Activated CD8-positive, alpha-beta memory T cell treated with anti-CD3 and anti-CD28 coated beads for 36 hours (primary cell): ENCODE results near the gene CNTN5. TPM values are rescaled to one million over a fixed set of nuclear protein-coding genes. Genes with fewer than 3 reads are reported as not detected.

Experiments
- CTCF ChIA-PET: fragments of 350-600 bp; sonication (Branson Sonifier 250); formaldehyde crosslinking; loops from one replicate; lab custom pipeline; 2021; ENCODE audit warnings: antibody characterized with exemption; lab: Charles Lee
- POLR2A ChIA-PET: fragments of 350-600 bp; sonication (Branson Sonifier 250); formaldehyde crosslinking; loops from one replicate; lab custom pipeline; 2021; ENCODE audit warnings: antibody characterized with exemption; lab: Charles Lee
- total RNA-seq, 2 experiments: library from RNA; stranded (reverse); gene quantifications; one replicate each; pipeline ENCODE4 v1.2.3, GENCODE V29; 2021

Gene CNTN5
- total RNA-seq, 2 experiments from 2014 or later: not detected

- POLR2A ChIA-PET: no interaction called here
- CTCF ChIA-PET: no interaction called here
Observed at GRCh38 chr11:99968336-99968735, 947.6 kb downstream of the CNTN5 start.

GRCh38 chr11:99973993-99974392 lies 953.2 kb downstream of the CNTN5 start:
- CTCF ChIA-PET: no interaction called here
- POLR2A ChIA-PET: interaction anchor here (0.6 kb wide), 1 partner anchor 283 kb away, joined by 3 read pairs; no protein-coding TSS in a partner anchor

- ChIA-PET CTCF (no interaction called here), POLR2A (no interaction called here)
Observed at GRCh38 chr11:99979042-99979441, 958.3 kb downstream of the CNTN5 start.

GRCh38 chr11:99987821-99988470 lies 967.2 kb downstream of the CNTN5 start:
- POLR2A ChIA-PET: no interaction called here

GRCh38 chr11:99988471-99988837 lies 967.7 kb downstream of the CNTN5 start:
- POLR2A ChIA-PET: no interaction called here

More at GRCh38 chr11:99987821-99988470, 967.2 kb downstream of the CNTN5 start:
- CTCF ChIA-PET: no interaction called here

GRCh38 chr11:100003985-100004384 lies 983.2 kb downstream of the CNTN5 start:
- ChIA-PET POLR2A (no interaction called here), CTCF (no interaction called here)

More at GRCh38 chr11:99988471-99988837, 967.7 kb downstream of the CNTN5 start:
- CTCF ChIA-PET: no interaction called here

GRCh38 chr11:100004541-100004940 lies 983.8 kb downstream of the CNTN5 start:
- POLR2A ChIA-PET: no interaction called here
- CTCF ChIA-PET: no interaction called here

- CTCF ChIA-PET: no interaction called here
- POLR2A ChIA-PET: no interaction called here
Observed at GRCh38 chr11:100008417-100008816, 987.7 kb downstream of the CNTN5 start.

- ChIA-PET CTCF (no interaction called here), POLR2A (no interaction called here)
Observed at GRCh38 chr11:100009728-100010127, 989.0 kb downstream of the CNTN5 start.

- CTCF ChIA-PET: no interaction called here
- POLR2A ChIA-PET: no interaction called here
Observed at GRCh38 chr11:100010393-100010792, 989.6 kb downstream of the CNTN5 start.

GRCh38 chr11:100011697-100012096 lies 990.9 kb downstream of the CNTN5 start:
- CTCF ChIA-PET: no interaction called here
- POLR2A ChIA-PET: no interaction called here

- ChIA-PET POLR2A (no interaction called here), CTCF (no interaction called here)
Observed at GRCh38 chr11:100013011-100013410, 992.3 kb downstream of the CNTN5 start.

GRCh38 chr11:100031973-100032372 lies 1011.2 kb downstream of the CNTN5 start:
- ChIA-PET POLR2A (no interaction called here), CTCF (no interaction called here)

GRCh38 chr11:100061006-100061405 lies 1040.3 kb downstream of the CNTN5 start:
- ChIA-PET POLR2A (no interaction called here), CTCF (no interaction called here)

- ChIA-PET POLR2A (no interaction called here), CTCF (no interaction called here)
Observed at GRCh38 chr11:100066399-100066798, 1045.7 kb downstream of the CNTN5 start.

GRCh38 chr11:100068116-100068515 lies 1047.4 kb downstream of the CNTN5 start:
- POLR2A ChIA-PET: no interaction called here
- CTCF ChIA-PET: no interaction called here

GRCh38 chr11:100072131-100072530 lies 1051.4 kb downstream of the CNTN5 start:
- CTCF ChIA-PET: no interaction called here
- POLR2A ChIA-PET: no interaction called here

GRCh38 chr11:100080381-100080780 lies 1059.6 kb downstream of the CNTN5 start:
- CTCF ChIA-PET: no interaction called here
- POLR2A ChIA-PET: no interaction called here

GRCh38 chr11:100080821-100081220 lies 1060.1 kb downstream of the CNTN5 start:
- POLR2A ChIA-PET: no interaction called here
- CTCF ChIA-PET: no interaction called here

GRCh38 chr11:100093698-100094097 lies 1072.9 kb downstream of the CNTN5 start:
- CTCF ChIA-PET: interaction anchor here (0.6 kb wide), 1 partner anchor 1189 kb away, joined by 3 read pairs; no protein-coding TSS in a partner anchor
- POLR2A ChIA-PET: no interaction called here

- POLR2A ChIA-PET: no interaction called here
- CTCF ChIA-PET: interaction anchor here (0.7 kb wide), 1 partner anchor 102 kb away, joined by 4 read pairs; no protein-coding TSS in a partner anchor
Observed at GRCh38 chr11:100094121-100094865, 1073.5 kb downstream of the CNTN5 start.
